Spleen (tissue), 11 donors: ENCODE measurements around the gene CLOCK. TPM values are rescaled to one million over a fixed set of nuclear protein-coding genes. Genes with fewer than 3 reads are reported as not detected.

Experiments
- DNase-seq: peaks from one replicate; pipeline ENCODE4 v3.0.0-alpha.2; 2020
- H3K27ac ChIP-seq, 8 donors: fragments of 200-600 bp; sonication (generic) in 7 of 8; 1 replicate in 4 of 8; 2 replicates in 4 of 8; pipeline versions ENCODE4 v1.5.0 to v1.8.0; 2016 to 2021; ENCODE audit warnings: inconsistent platforms in 4 of 8, mild to moderate bottlenecking in 4 of 8, moderate library complexity in 1 of 8
- H3K27me3 ChIP-seq, 7 donors: fragments of 200-600 bp; sonication (generic) in 6 of 7; replicated peaks in 1 of 7; 1 replicate in 4 of 7; 2 replicates in 3 of 7; pipeline versions ENCODE4 v1.5.0 to v1.8.0; 2016 to 2021; ENCODE audit warnings: inconsistent platforms in 3 of 7, mild to moderate bottlenecking in 1 of 7
- H3K36me3 ChIP-seq, 6 donors: fragments of 200-600 bp; sonication (generic) in 5 of 6; 1 replicate in 4 of 6; 2 replicates in 2 of 6; pipeline versions ENCODE4 v1.5.0 to v1.8.0; 2016 to 2021; ENCODE audit warnings: inconsistent platforms in 2 of 6
- H3K4me1 ChIP-seq, 6 donors: fragments of 200-600 bp; sonication (generic) in 5 of 6; 1 replicate in 3 of 6; 2 replicates in 3 of 6; pipeline versions ENCODE4 v1.5.0 to v1.8.0; 2016 to 2021; ENCODE audit warnings: inconsistent platforms in 3 of 6
- H3K4me3 ChIP-seq, 8 donors: fragments of 200-600 bp; sonication (generic) in 7 of 8; 1 replicate in 4 of 8; 2 replicates in 4 of 8; pipeline versions ENCODE4 v1.5.0 to v1.8.0; 2016 to 2021; ENCODE audit warnings: inconsistent platforms in 4 of 8, mild to moderate bottlenecking in 4 of 8, moderate library complexity in 2 of 8
- H3K9me3 ChIP-seq, 8 donors: fragments of 200-600 bp; sonication (generic) in 7 of 8; 1 replicate in 4 of 8; 2 replicates in 4 of 8; pipeline versions ENCODE4 v1.5.0 to v1.8.0; 2016 to 2021; ENCODE audit warnings: inconsistent platforms in 4 of 8
- POLR2A ChIP-seq, 3 donors: fragments of 450-650 bp; IDR thresholded peaks; one replicate each; pipeline ENCODE4 v1.5.1; 2017; ENCODE audit warnings: antibody characterized with exemption in 3 of 3, mild to moderate bottlenecking in 1 of 3
- POLR2AphosphoS5 ChIP-seq, 3 donors: sonication (generic); formaldehyde crosslinking; IDR thresholded peaks; one replicate each; pipeline ENCODE4 v1.5.1; 2017; ENCODE audit warnings: antibody characterized with exemption in 3 of 3
- WGBS, 5 donors: extraction: QIAGEN DNeasy Blood & Tissue Kit in 3 of 5; methylation state at CpG; one replicate each; pipeline versions ENCODE4 v1.1.5 to v1.1.7; 2013 to 2018; 5-methylcytosine and 5-hydroxymethylcytosine counted together
- intact Hi-C: fragments of 100-400 bp; cut with DNase I; formaldehyde crosslinking; loops from one replicate; pipeline ENCODE4 v1.15.0; 2023; ENCODE audit warnings: low total_unique reads
- polyA plus RNA-seq, 3 donors: library from polyadenylated mRNA; stranded (reverse); fragments of 200-250 nt; gene quantifications; one replicate each; pipeline ENCODE4 v1.2.1, GENCODE V29; 2013
- total RNA-seq, 7 donors: library from RNA; depleted of rRNA in 3 of 7; stranded (reverse); fragments of >200 nt in 3 of 7; fragmentation: NEBNext Ultra II Directional in 4 of 7; extraction: Animal tissue kit (Norgen Biotek cat#: 25700) in 4 of 7; gene quantifications; one replicate each; pipeline versions ENCODE4 v1.1.0 to v1.2.1, GENCODE V29; 2016 to 2021
- TF ChIP-seq, protein P1 (sequence below), 11 experiments: fragments of 200-600 bp in 7 of 11; fragments of 450-650 bp in 4 of 11; sonication (generic) in 4 of 11; IDR thresholded peaks in 8 of 11; conservative IDR thresholded peaks in 3 of 11; 1 replicate in 7 of 11; 2 replicates in 4 of 11; pipeline versions ENCODE4 v1.4.0 to v1.8.0; 2016 to 2021; ENCODE audit warnings: antibody characterized with exemption in 11 of 11, inconsistent platforms in 4 of 11, mild to moderate bottlenecking in 1 of 11
- donor health status: healthy with polysubstance abuse.
- donor health status: DM: no; HTN: no; CAD: no; lungs with moderate emphysema.
- donor health status: DM: no; HTN: no; CAD: no.
- donor health status: Bipolar disorder and iron deficiency.
- donor health status: healthy.
- donor health status: DM: no; HTN: no; CAD: no.
- donor health status: DM: yes; HTN: yes; CAD: no.

The CLOCK gene
- total and polyA plus RNA-seq, 10 donors = 1.9 to 29.4 (median 18.1) TPM

DNA sequence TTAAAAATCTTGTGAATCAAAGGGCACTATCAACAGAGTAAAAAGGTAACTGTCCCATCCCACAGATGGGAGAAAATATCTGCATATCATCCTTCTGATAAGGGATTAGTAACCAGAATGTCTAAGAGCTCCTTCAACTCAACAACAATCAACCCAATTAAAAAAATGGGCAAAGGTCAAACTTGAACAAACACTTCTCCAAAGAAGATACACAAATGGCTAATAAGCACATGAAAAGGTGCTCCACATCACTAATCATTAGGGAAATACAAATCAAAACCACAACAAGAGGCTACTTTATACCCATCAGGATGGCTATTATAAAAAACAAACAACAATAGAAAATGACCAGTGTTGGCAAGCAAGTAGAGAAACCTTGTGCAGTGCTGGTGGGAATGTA, 107.7 kb downstream of the CLOCK start:
- no peak overlapping the region for H3K4me3 ChIP-seq

DNA sequence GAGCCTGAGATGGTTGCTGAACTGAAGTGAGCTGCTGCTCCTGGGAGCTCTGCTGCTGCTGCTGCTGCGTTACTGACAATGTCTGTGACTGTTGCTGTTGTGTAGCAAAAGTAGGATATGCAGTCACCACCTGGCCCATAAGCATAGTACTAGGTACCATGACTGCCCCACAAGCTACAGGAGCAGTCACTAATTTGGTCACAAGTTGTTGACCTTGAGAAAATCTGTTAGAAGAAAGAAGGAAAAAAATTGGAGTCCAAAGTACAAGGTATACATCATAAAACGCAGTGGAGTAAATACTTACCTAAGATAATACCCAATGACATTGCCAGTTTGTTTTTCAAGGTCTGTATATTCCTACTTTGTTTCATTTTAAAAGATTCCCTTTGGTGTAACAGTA, 108.4 kb downstream of the CLOCK start:
- DNase-seq = no peak
- H3K9me3 ChIP-seq = no peaks in the 10 kb centered on the region
- WGBS, 5 donors = 95 to 100% (median 99%) methylated on average over 2 of the region's 2 CpGs
- no peak overlapping the region for H3K4me3 ChIP-seq
- no peak overlapping the region for H3K27ac ChIP-seq
- intact Hi-C loops = no loop called here
- H3K36me3 ChIP-seq = peaks cover 0 to 90% (median 28%) of the 10 kb centered on the region in 6 donors
- TF ChIP-seq, protein P1, sequence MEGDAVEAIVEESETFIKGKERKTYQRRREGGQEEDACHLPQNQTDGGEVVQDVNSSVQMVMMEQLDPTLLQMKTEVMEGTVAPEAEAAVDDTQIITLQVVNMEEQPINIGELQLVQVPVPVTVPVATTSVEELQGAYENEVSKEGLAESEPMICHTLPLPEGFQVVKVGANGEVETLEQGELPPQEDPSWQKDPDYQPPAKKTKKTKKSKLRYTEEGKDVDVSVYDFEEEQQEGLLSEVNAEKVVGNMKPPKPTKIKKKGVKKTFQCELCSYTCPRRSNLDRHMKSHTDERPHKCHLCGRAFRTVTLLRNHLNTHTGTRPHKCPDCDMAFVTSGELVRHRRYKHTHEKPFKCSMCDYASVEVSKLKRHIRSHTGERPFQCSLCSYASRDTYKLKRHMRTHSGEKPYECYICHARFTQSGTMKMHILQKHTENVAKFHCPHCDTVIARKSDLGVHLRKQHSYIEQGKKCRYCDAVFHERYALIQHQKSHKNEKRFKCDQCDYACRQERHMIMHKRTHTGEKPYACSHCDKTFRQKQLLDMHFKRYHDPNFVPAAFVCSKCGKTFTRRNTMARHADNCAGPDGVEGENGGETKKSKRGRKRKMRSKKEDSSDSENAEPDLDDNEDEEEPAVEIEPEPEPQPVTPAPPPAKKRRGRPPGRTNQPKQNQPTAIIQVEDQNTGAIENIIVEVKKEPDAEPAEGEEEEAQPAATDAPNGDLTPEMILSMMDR (IDR thresholded peaks at IDR 0.05 in 8 of 11, conservative IDR thresholded peaks at IDR 0.05 in 3 of 11) = no peak
- TF ChIP-seq POLR2A (IDR thresholded peaks at IDR 0.05) (no peak), POLR2AphosphoS5 (IDR thresholded peaks at IDR 0.05) (no peak)
- H3K4me1 ChIP-seq = peaks cover 0 to 11% (median 5%) of the 10 kb centered on the region in 6 donors
- no peaks in the 10 kb centered on the region for H3K27me3 ChIP-seq

More for the DNA sequence above, 107.7 kb downstream of the CLOCK start:
- intact Hi-C loops = no loop called here
- TF ChIP-seq POLR2AphosphoS5 (IDR thresholded peaks at IDR 0.05) = no peak
- TF ChIP-seq, protein P1 (IDR thresholded peaks at IDR 0.05 in 8 of 11, conservative IDR thresholded peaks at IDR 0.05 in 3 of 11) = no peak
- no peak for TF ChIP-seq POLR2A (IDR thresholded peaks at IDR 0.05)
- Histone ChIP-seq H3K27ac (no peak overlapping the region), H3K27me3 (no peaks in the 10 kb centered on the region), H3K9me3 (no peaks in the 10 kb centered on the region), H3K4me1 (peaks cover 0 to 11% (median 5%) of the 10 kb centered on the region in 6 donors), H3K36me3 (peaks cover 0 to 90% (median 26%) of the 10 kb centered on the region in 6 donors)
- DNase-seq = no peak

DNA sequence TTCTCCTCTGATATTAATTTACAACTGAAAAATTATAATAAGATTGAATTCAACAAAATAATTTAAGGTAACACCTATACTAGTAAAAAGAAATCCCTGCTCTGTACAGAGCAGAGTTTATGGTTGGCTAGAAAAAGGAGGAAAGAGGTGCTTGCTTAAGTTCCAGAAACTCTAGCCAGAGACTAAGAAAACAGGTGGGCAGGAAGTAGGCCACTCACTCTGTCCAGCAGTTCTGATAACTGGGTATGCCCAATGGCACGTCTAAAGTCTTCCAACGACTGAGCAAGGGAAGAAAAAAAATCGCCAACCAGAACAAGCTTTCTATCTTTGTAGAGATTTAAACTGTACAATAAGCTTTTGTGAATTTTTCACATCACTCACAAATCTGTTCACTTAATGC, 108.9 kb downstream of the CLOCK start:
- H3K4me1 ChIP-seq = peaks cover 0 to 11% (median 5%) of the 10 kb centered on the region in 6 donors
- WGBS, 5 donors = 74 to 94% (median 85%) methylated on average over 3 of the region's 3 CpGs
- intact Hi-C loops = no loop called here
- peaks cover 0 to 90% (median 25%) of the 10 kb centered on the region in 6 donors for H3K36me3 ChIP-seq
- TF ChIP-seq, protein P1 (IDR thresholded peaks at IDR 0.05 in 8 of 11, conservative IDR thresholded peaks at IDR 0.05 in 3 of 11) = no peak
- no peak for TF ChIP-seq POLR2A (IDR thresholded peaks at IDR 0.05)
- TF ChIP-seq POLR2AphosphoS5 (IDR thresholded peaks at IDR 0.05) = no peak
- H3K27ac ChIP-seq = no peak overlapping the region
- no peak for DNase-seq
- H3K27me3 ChIP-seq = no peaks in the 10 kb centered on the region
- no peak overlapping the region for H3K4me3 ChIP-seq
- no peaks in the 10 kb centered on the region for H3K9me3 ChIP-seq

DNA sequence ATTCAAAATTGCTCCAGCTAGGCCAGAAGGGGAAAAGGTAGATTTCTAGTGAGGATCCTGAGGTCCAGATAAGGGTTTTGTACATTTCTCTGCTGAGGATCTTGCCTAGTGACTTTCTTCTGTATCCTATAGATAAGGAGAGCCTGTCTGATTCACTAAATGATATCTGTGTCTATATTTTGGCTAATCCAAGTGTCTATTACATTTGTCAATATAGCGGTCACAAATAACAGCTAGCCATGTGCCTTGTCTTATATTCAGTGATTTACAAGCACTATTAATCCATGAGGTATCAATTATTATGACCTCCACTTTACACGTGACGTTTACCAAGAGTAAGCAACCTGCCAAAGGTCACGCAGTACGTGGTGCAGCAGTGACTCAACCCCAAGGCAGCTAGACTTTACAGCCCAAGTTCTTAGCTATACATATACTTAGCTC, 109.3 kb downstream of the CLOCK start:
- no peak for DNase-seq
- Histone ChIP-seq H3K27ac (no peak overlapping the region), H3K36me3 (peaks cover 0 to 90% (median 25%) of the 10 kb centered on the region in 6 donors), H3K9me3 (no peaks in the 10 kb centered on the region), H3K27me3 (no peaks in the 10 kb centered on the region), H3K4me3 (no peak overlapping the region), H3K4me1 (peaks cover 0 to 11% (median 5%) of the 10 kb centered on the region in 6 donors)
- TF ChIP-seq POLR2AphosphoS5 (IDR thresholded peaks at IDR 0.05) (no peak), POLR2A (IDR thresholded peaks at IDR 0.05) (no peak)
- TF ChIP-seq, protein P1 (IDR thresholded peaks at IDR 0.05 in 8 of 11, conservative IDR thresholded peaks at IDR 0.05 in 3 of 11) = no peak
- 87 to 97% (median 94%) methylated on average over 5 of the region's 5 CpGs for WGBS, 5 donors
- intact Hi-C loops = no loop called here
